ENCODE data around the gene CHST3.

- no peak for TF ChIP-seq TAF1 (IDR thresholded peaks at IDR 0.05; ENCODE audit: low read depth)
- no peak for TF ChIP-seq EP300 (IDR thresholded peaks at IDR 0.05; ENCODE audit: borderline replicate concordance)
- no peak for TF ChIP-seq NFIC (IDR thresholded peaks at IDR 0.05)
- TF ChIP-seq CEBPB (IDR thresholded peaks at IDR 0.05) = no peak
- no peak for TF ChIP-seq REST (IDR thresholded peaks at IDR 0.05; ENCODE audit: low read depth)
- no peak for TF ChIP-seq CREB1 (IDR thresholded peaks at IDR 0.05; ENCODE audit: low read depth)
- no peak for TF ChIP-seq YY1 (IDR thresholded peaks at IDR 0.05; ENCODE audit: low read depth)
Observed at GRCh38 chr10:71963351-71964097, 671 bp upstream of the CHST3 start.
